Panc1 (cell line): ENCODE measurements around the gene SLIT1. TPM values are rescaled to one million over a fixed set of nuclear protein-coding genes. Genes with fewer than 3 reads are reported as not detected.

Experiments
- ATAC-seq: fragments of 200-7000 bp; cut with Tn5 transposase; 2 replicates; pipeline ENCODE4 v1.9.1; 2020; ENCODE audit warnings: mild to moderate bottlenecking, moderate library complexity
- BruUV-seq: library from RNA; stranded (reverse); fragments of 400-500 nt; replicated peaks from 2 replicates; lab custom pipeline; 2021; lab: Mats Ljungman, UMichigan
- CTCF ChIA-PET: fragments of 300-600 bp; sonication (Branson Sonifier 250); formaldehyde crosslinking; loops from one replicate; lab custom pipeline; 2022; ENCODE audit warnings: antibody characterized with exemption; lab: Charles Lee
- POLR2A ChIA-PET: fragments of 300-600 bp; sonication (Branson Sonifier 250); formaldehyde crosslinking; loops from one replicate; lab custom pipeline; 2022; ENCODE audit warnings: antibody characterized with exemption; lab: Charles Lee
- DNase-seq: peaks from one replicate; pipeline ENCODE4 v3.0.0-alpha.2; 2010; ENCODE audit warnings: low read depth, low spot score
- H3K27ac ChIP-seq: 2 replicates; pipeline ENCODE4 v1.5.1; 2011; ENCODE audit warnings: mild to moderate bottlenecking, low read length, inconsistent platforms
- H3K27me3 ChIP-seq: fragments of 200-500 bp; sonication (Bioruptor generic); 2 replicates; pipeline ENCODE4 v1.6.0; 2014; ENCODE audit warnings: low read length, inconsistent platforms; ENCODE audit not compliant: control insufficient read depth, insufficient read depth
- H3K36me3 ChIP-seq: fragments of 200-500 bp; sonication (Bioruptor generic); 2 replicates; pipeline ENCODE4 v1.5.1; 2014; ENCODE audit warnings: inconsistent platforms, mild to moderate bottlenecking, low read length, moderate library complexity; ENCODE audit not compliant: control insufficient read depth, insufficient read depth
- H3K4me1 ChIP-seq: 2 replicates; pipeline ENCODE4 v1.5.1; 2011; ENCODE audit warnings: inconsistent platforms, mild to moderate bottlenecking, low read length, moderate library complexity; ENCODE audit not compliant: control insufficient read depth, insufficient read depth
- H3K4me3 ChIP-seq, 2 experiments: 2 replicates each; pipeline ENCODE4 v1.5.1; 2011 to 2012; ENCODE audit warnings: low read depth in 2 of 2, low read length in 2 of 2, mild to moderate bottlenecking in 2 of 2, inconsistent platforms in 1 of 2, moderate library complexity in 1 of 2
- H3K9me3 ChIP-seq: fragments of 200-500 bp; sonication (Bioruptor generic); 2 replicates; pipeline ENCODE4 v1.5.1; 2014; ENCODE audit warnings: low read depth, mild to moderate bottlenecking, inconsistent platforms, low read length, moderate library complexity; ENCODE audit not compliant: control insufficient read depth, insufficient read depth
- POLR2AphosphoS5 ChIP-seq: IDR thresholded peaks from 2 replicates; pipeline ENCODE4 v1.6.1; 2012; ENCODE audit warnings: mild to moderate bottlenecking, low read depth, low read length, moderate library complexity
- REST ChIP-seq, 2 experiments: IDR thresholded peaks; 2 replicates each; pipeline ENCODE4 v1.6.1; 2011 to 2012; ENCODE audit warnings: low read depth in 2 of 2, control low read depth in 1 of 2, low read length in 1 of 2, mild to moderate bottlenecking in 1 of 2, moderate library complexity in 1 of 2; ENCODE audit not compliant: insufficient read depth in 1 of 2
- SIN3A ChIP-seq: IDR thresholded peaks from 2 replicates; pipeline ENCODE4 v1.6.1; 2012; ENCODE audit warnings: low read depth, mild to moderate bottlenecking, low read length, moderate library complexity, borderline replicate concordance; ENCODE audit not compliant: insufficient read depth
- TCF7L2 ChIP-seq: IDR thresholded peaks from 2 replicates; pipeline ENCODE4 v1.6.1; 2011; ENCODE audit warnings: mild to moderate bottlenecking, low read depth, low read length, inconsistent platforms
- in situ Hi-C: cut with HindIII; loops from 2 replicates; pipeline ENCODE4 v1.10.0; 2016; ENCODE audit warnings: low sequenced_read_pairs, low pct_unique_long_range_greater_than_20kb
- intact Hi-C: fragments of 100-400 bp; cut with micrococcal nuclease; formaldehyde crosslinking; loops from one replicate; pipeline ENCODE4 v1.10.0; 2022; ENCODE audit not compliant: unreplicated experiment
- total RNA-seq: library from RNA; stranded (reverse); gene quantifications from one replicate; pipeline ENCODE4 v1.2.1, GENCODE V29; 2021; ENCODE audit not compliant: unreplicated experiment
- TF ChIP-seq, protein P1 (sequence below): fragments of 450-650 bp; IDR thresholded peaks from 2 replicates; pipeline ENCODE4 v1.5.1; 2017; ENCODE audit warnings: mild to moderate bottlenecking

The SLIT1 gene
- total RNA-seq, 1 experiment from 2014 or later, result 2.6 TPM

- in situ Hi-C loops, result no loop called here
These were observed 106.3 kb downstream of the SLIT1 start for GRCh38 chr10:97079448-97079847.

DNA sequence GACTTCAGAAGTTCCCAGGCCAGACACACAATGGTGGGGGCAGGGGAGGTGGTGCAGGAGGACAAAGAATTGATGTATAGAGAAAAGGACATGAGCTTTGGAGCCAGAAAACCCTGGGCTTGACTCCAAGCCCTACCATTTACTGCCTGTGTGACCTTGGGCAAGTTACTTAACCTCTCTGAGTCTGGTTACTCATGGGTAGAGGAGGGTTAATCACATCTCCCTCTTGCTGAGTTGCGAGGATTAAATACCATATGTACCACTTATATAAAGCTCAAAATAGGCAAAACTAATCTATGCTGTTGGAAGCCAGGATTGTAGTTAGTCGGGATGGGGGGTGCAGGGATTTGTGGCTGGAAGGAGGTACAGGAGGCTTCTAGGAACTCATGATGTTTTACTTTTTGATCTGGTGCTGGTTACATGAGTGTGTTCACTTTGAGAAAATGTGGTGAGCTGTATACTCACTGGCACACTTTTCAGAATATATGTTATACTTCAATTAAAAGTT, 106.8 kb downstream of the SLIT1 start:
- in situ Hi-C loops, result no loop called here
- intact Hi-C loops, result no loop called here
- H3K27me3 ChIP-seq, result peaks cover 3% of the 10 kb centered on the region; the same call in 1 of the 2 replicates
- no TSS peak for BruUV-seq
- POLR2A ChIA-PET, result no interaction called here
- no peaks in the 10 kb centered on the region for H3K36me3 ChIP-seq
- CTCF ChIA-PET, result interaction anchor here (0.6 to 1.0 kb wide), 3 partner anchors 11 to 194 kb away, joined by 3 to 8 read pairs (median 4); no protein-coding TSS in a partner anchor
- DNase-seq (no peak), ATAC-seq (no peak)
- no peak overlapping the region for H3K27ac ChIP-seq
- H3K4me1 ChIP-seq, result no peaks in the 10 kb centered on the region; the same call in 1 of the 2 replicates
- TF ChIP-seq REST (IDR thresholded peaks at IDR 0.05; ENCODE audit: insufficient read depth in 1 of 2, low read depth in 2 of 2, low read length in 1 of 2), result no peak
- TF ChIP-seq SIN3A, result no peak
- no peak for TF ChIP-seq TCF7L2
- TF ChIP-seq, protein P1, sequence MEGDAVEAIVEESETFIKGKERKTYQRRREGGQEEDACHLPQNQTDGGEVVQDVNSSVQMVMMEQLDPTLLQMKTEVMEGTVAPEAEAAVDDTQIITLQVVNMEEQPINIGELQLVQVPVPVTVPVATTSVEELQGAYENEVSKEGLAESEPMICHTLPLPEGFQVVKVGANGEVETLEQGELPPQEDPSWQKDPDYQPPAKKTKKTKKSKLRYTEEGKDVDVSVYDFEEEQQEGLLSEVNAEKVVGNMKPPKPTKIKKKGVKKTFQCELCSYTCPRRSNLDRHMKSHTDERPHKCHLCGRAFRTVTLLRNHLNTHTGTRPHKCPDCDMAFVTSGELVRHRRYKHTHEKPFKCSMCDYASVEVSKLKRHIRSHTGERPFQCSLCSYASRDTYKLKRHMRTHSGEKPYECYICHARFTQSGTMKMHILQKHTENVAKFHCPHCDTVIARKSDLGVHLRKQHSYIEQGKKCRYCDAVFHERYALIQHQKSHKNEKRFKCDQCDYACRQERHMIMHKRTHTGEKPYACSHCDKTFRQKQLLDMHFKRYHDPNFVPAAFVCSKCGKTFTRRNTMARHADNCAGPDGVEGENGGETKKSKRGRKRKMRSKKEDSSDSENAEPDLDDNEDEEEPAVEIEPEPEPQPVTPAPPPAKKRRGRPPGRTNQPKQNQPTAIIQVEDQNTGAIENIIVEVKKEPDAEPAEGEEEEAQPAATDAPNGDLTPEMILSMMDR, result no peak
- no peak for TF ChIP-seq POLR2AphosphoS5
- no peak overlapping the region for H3K4me3 ChIP-seq
- H3K9me3 ChIP-seq, result no peaks in the 10 kb centered on the region

More at GRCh38 chr10:97079448-97079847, 106.3 kb downstream of the SLIT1 start:
- no peak for ATAC-seq
- TF ChIP-seq POLR2AphosphoS5 (no peak), SIN3A (no peak), REST (IDR thresholded peaks at IDR 0.05; ENCODE audit: insufficient read depth in 1 of 2, low read depth in 2 of 2, low read length in 1 of 2) (no peak), TCF7L2 (no peak)
- TF ChIP-seq, protein P1, result no peak
- ChIA-PET CTCF (interaction anchor here (0.6 to 1.0 kb wide), 3 partner anchors 10 to 194 kb away, joined by 3 to 8 read pairs (median 4); no protein-coding TSS in a partner anchor), POLR2A (no interaction called here)
- H3K27ac ChIP-seq, result no peak overlapping the region
- H3K4me3 ChIP-seq, result no peak overlapping the region
- no peaks in the 10 kb centered on the region for H3K36me3 ChIP-seq
- DNase-seq, result no peak
- BruUV-seq, result no TSS peak
- H3K9me3 ChIP-seq, result no peaks in the 10 kb centered on the region
- intact Hi-C loops, result no loop called here
- H3K27me3 ChIP-seq, result peaks cover 3% of the 10 kb centered on the region; the same call in 1 of the 2 replicates
- H3K4me1 ChIP-seq, result no peaks in the 10 kb centered on the region
